ENCODE data around the gene PPM1F.

Gene PPM1F

GRCh38 chr22:21970037-21970799 is 17.6 kb upstream of the PPM1F start:
- TF ChIP-seq ZNF274 (IDR thresholded peaks at IDR 0.05; ENCODE audit: low read depth, low read length): no peak
- H3K4me3 ChIP-seq (ENCODE audit: low read length): no peak overlapping the region

GRCh38 chr22:21968452-21969129 is 15.9 kb upstream of the PPM1F start:
- no peak for TF ChIP-seq ZNF274 (IDR thresholded peaks at IDR 0.05; ENCODE audit: low read depth, low read length)

DNA sequence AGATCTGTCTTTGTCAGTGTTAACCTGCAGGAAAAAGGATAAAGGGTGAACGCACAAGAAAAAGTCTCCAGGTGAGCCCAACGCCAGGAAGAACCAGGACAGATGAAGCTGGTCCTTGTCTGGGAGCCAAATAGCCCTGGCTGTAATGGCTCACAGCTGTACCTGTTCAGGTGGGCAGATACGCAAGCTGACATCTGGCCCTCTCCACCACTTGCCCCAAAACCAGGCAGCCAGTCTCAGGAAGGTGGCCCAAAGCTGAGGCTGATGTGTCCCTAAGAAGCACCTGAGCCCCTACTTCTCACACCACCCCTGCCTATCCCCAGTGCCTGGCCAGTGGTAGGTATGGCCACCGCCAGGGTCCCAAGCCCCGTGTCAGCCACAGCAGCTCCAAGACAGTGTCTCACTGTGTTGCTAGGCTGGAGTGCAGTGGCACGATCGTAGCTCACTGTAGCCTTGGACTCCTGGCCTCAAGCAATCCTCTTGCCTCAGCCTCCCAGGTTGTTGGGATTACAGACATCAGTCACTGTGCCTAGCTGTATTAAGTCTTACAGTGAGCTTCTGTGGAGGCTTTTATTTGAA is 15.1 kb upstream of the PPM1F start:
- no peak overlapping the region for H3K4me3 ChIP-seq (ENCODE audit: low read length)
- TF ChIP-seq ZNF274 (IDR thresholded peaks at IDR 0.05; ENCODE audit: low read depth, low read length): no peak

More at GRCh38 chr22:21968452-21969129, 15.9 kb upstream of the PPM1F start:
- H3K4me3 ChIP-seq (ENCODE audit: low read length): no peak overlapping the region

GRCh38 chr22:21966643-21967516 is 14.2 kb upstream of the PPM1F start:
- TF ChIP-seq ZNF274 (IDR thresholded peaks at IDR 0.05; ENCODE audit: low read depth, low read length): no peak
- H3K4me3 ChIP-seq (ENCODE audit: low read length): no peak overlapping the region

DNA sequence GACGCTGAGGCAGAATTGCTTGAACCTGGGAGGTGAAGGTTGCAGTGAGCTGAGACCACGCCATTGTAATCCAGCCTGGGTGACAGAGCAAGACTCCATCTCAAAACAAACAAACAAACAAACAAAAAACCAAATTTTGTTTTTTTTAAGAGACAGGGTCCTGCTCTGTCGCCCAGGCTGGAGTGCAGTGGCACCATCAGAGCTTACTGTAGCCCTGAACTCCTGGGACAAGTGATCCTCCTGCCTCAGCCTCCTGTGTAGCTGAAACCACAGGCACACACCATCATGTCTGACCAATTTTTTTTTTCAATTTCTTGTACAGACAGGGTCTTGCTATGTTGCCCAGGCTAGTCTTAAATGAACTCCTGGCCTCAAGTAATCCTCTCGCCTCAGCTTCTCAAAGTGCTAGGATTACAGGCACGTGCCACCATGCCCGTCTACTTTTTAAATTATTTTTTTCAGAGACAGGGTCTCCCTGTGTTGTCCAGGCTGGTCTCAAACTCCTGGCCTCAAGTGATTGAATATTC is 13.2 kb upstream of the PPM1F start:
- H3K4me3 ChIP-seq (ENCODE audit: low read length): no peak overlapping the region
- no peak for TF ChIP-seq ZNF274 (IDR thresholded peaks at IDR 0.05; ENCODE audit: low read depth, low read length)

- no peak for TF ChIP-seq ZNF274 (IDR thresholded peaks at IDR 0.05; ENCODE audit: low read depth, low read length)
- no peak overlapping the region for H3K4me3 ChIP-seq (ENCODE audit: low read length)
Measured at GRCh38 chr22:21964918-21965484, 12.4 kb upstream of the PPM1F start.

- TF ChIP-seq ZNF274 (IDR thresholded peaks at IDR 0.05; ENCODE audit: low read depth, low read length): no peak
- no peak overlapping the region for H3K4me3 ChIP-seq (ENCODE audit: low read length)
Measured at GRCh38 chr22:21964234-21964633, 11.6 kb upstream of the PPM1F start.

DNA sequence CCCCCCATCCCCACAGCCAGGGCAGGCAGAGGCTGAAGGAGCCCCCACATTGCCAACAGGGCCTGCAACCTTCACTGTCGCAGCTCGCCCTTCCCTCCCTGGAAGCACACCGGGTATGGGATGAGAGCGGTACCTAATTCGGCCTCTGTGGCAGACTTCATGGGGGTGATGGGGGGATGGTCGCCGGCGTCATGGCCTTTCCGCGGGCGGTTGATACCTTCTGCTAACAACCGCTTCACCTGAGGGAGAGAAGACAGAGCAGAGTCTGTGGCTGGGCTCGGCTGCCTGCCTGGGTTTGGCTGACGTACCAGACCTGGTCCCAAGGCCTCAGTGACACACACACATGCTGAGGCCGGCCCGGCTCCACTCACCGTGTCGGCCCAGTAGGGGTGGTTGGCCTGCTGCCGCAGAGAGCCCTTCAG is 11.2 kb upstream of the PPM1F start:
- no peak overlapping the region for H3K4me3 ChIP-seq (ENCODE audit: low read length)
- TF ChIP-seq ZNF274 (IDR thresholded peaks at IDR 0.05; ENCODE audit: low read depth, low read length): no peak

DNA sequence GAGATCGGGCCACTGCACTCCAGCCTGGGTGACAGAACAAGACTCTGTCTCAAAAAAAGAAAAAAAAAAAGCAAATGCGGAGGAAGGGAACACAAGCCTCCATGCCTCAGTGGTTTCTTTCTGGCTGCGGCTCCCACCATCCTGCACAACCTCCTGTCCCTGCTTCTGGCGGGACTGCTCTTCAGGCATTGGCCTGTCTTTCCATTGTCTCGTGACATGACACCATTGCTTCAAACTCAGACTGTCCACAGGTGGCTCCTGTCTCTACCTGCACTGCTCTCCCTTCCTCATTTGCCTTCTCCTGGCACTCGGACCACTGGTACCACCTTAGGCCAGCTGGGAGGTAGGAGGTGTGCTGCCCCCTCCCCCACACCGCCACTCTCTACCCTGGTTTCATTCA is 10.6 kb upstream of the PPM1F start:
- H3K4me3 ChIP-seq (ENCODE audit: low read length): no peak overlapping the region
- no peak for TF ChIP-seq ZNF274 (IDR thresholded peaks at IDR 0.05; ENCODE audit: low read depth, low read length)

DNA sequence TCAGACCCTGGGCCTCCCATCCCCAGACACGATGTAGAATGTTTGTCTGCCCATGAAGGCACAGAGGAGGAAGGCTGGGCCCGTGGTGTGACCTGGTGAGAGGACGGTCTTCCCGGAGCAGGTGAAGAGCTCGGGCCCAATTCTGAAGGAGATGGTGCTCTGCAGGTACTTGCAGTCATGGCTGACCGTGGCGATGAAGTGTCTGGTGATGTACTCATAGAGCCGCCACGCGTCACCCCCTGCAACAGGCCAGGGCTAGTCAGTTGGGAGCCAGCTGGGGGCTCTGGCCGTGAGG is 10.0 kb upstream of the PPM1F start:
- no peak overlapping the region for H3K4me3 ChIP-seq (ENCODE audit: low read length)
- no peak for TF ChIP-seq ZNF274 (IDR thresholded peaks at IDR 0.05; ENCODE audit: low read depth, low read length)

- no peak for TF ChIP-seq ZNF274 (IDR thresholded peaks at IDR 0.05; ENCODE audit: low read depth, low read length)
- no peak overlapping the region for H3K4me3 ChIP-seq (ENCODE audit: low read length)
Measured at GRCh38 chr22:21961886-21962654, 9.4 kb upstream of the PPM1F start.

GRCh38 chr22:21961127-21961867 is 8.6 kb upstream of the PPM1F start:
- H3K4me3 ChIP-seq (ENCODE audit: low read length): no peak overlapping the region
- no peak for TF ChIP-seq ZNF274 (IDR thresholded peaks at IDR 0.05; ENCODE audit: low read depth, low read length)

Data from GM08714 (cell line).